NCI-H146 treated with DMSO at 0.1 percent for 48 hours (cell line): Measurements from ENCODE around the gene KCNMA1.

Source experiments
- DNase-seq: peaks from one replicate; lab custom pipeline; 2025; ENCODE audit not compliant: unreplicated experiment; lab: John Stamatoyannopoulos, UW

Gene KCNMA1

DNA sequence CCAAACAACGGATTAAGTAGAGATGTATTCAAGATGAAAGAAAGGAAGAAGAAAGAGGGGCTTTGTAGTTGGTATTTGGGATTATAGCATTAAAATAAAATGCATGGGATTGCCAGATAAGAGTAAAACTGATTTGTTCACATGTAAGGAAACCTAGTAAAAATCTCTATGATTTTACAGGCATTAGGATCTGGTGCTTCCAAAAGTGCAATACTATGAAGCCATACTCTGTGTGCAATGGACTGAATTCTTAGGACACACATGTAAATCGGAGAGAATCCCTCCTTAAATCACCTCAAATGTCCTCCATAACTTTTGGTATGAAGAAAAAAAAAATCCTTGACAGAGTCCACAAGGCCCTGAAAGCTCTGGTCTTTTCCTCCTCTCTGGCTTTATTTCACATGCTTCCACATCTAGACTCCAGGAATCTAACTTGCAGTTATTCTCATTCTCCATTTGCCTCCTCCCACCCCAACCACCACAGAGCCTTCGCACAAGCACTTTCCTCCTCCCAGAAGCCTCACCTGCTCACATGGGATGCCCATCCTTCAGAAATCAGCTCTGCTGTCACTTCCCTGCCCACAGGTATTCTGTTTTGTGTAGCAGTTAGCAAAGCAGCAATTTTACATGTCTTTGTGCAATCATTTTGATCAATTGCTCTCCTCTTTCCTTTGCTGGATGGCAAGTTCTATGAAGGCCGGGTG is 378.3 kb downstream of the KCNMA1 start:
- no peak for DNase-seq

DNA sequence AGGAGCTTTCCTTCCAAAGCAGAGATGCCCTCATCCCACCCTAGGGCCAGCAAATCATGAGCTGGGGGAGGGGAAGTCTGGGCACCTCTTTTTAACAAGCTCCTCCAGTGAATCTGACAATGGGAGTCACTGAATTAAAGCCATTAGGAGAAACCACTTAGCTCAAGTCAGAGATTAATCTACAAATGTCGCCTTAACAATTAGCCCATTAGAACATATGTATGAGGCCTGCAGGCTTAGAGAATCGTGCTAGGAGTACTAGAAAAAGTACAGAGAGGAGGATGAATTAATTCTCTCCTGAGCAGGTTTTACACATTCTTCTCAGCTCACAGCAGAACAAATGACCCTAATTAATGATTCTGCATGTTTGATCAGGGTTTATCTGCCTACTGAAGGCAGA is 381.3 kb downstream of the KCNMA1 start:
- DNase-seq, result no peak

DNA sequence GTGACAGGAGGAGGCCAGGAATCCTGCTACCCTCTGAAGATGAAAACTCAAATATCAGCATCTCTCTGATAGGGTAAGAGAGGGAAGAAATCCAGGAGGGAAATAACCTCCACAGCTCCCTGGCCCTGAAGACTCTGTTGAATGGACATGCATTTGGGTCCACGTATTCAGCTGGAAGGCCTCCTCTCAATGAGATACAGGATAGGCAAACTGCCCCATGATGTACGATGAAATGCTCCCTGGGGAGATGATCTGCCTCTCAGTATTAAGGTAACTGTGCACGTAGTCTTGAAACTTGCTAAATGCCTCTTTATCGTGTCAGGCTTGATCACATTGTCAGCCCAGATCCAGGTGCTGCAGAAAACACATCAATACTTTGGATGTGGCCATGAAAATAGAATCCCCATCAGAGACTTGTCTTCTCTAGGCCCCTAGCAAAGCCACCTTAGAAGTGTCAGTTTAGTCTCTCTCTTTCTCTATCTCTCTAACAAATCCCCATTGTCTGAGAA is 384.0 kb downstream of the KCNMA1 start:
- DNase-seq, result no peak

DNA sequence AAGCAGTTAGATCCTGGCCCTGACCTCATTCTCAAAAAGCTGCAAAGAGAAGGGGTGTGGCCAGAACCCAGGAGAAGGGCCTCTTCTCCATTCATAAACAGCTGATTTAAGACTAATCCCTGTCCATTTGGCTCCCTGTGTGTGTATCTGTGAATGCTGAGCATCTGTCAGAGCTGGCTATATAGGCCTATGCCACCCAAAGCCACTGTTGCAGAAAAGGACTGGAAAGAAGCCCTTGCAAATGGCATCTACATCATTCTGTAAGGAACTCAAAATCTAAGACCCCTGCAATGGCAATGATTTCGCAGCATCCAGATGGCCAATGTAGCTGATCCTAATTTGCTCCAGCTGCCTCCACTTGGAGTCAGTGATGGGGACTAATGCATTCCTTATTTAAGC is 384.5 kb downstream of the KCNMA1 start:
- DNase-seq, result no peak

DNA sequence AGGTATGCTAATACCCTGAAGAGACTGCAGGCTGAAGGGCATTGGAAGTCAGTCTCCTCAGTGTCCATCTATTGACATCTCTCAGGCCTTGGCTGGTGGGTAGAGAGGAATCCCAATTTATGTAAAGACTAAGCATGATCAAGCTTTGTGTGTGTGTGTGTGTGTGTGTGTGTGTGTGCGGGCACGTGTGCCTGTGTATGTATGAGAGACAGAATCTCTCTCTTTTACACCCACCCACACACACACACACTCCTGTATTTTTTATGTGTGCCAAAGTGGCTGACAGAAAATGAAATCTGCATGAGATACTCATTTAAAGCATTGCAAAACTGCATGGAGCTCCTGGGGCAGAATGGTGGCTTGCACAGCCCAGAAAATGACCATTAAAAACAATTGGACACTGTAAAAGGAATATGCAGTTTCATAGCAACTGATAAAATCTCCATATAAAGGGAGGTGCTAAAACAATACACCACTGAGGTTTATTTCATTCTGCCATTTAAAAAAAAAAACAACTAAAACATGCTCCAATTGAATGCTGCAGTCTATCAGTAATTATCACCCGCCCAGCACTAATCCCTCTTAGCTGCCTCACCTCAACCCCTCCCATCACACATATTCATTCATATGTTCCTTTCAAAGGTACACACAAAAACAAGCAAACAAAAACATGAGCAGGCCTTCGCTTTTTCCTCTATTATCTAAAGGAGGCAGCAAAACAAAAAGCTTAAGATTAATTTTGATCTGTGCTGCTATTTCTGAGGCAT is 385.0 kb downstream of the KCNMA1 start:
- DNase-seq, result no peak

DNA sequence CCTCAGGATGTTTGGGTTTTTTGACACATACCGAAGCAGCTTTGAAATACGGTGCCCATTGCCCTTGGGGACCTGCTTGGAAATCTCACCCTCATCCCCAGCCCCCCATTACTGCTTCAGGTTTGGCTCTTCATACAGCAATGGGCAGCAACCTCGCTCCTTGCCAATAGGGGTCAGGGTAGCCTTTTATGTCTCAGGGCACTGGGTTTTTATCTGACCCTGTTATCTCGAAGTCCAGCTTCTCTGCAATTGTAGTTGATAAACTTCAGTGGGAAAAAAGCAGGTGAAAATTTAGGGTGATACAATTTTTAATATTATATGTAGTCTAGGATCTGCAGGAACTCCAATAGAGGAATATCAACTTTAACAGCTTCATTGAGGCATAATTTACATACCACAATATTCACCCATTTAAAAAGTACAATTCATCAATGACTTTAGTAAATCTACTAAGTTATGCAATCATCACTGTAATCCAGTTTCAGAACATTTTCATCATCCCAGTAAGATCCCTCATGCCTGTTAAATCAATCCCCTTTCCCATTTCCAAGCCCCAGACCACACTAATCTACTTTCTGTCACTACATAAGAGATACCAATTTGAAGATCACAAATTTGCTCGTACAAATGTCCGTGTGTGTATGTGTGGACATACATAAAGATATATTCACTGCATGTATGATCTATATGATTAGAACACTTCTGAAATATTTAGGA is 386.2 kb downstream of the KCNMA1 start:
- DNase-seq, result peak; percentile 22

DNA sequence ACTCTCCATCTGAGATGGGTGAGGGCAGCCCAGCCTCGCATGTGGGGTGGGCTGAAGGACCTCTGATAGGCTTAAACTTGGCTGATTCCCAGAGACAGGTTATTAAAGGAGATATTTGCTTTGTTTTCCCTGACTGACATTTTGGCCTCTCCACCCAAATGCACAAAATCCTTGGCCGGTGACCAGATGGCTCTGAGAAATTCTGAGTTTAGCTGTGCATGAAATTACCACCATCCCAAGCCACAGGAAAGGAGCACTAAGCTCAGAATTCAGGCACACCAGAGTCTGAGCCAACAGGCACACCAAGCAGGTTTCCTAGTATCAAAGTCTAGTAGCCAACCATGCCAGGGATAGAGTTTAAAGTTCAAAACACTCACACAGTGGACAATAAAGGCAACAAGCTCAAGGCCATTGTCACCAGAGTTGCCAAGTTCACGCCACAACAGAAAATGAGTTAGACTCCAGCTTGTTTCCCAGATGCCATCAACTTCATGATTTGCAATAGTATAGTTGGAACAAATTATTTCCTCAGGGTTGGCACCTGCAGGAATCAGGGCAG is 387.6 kb downstream of the KCNMA1 start:
- no peak for DNase-seq

DNA sequence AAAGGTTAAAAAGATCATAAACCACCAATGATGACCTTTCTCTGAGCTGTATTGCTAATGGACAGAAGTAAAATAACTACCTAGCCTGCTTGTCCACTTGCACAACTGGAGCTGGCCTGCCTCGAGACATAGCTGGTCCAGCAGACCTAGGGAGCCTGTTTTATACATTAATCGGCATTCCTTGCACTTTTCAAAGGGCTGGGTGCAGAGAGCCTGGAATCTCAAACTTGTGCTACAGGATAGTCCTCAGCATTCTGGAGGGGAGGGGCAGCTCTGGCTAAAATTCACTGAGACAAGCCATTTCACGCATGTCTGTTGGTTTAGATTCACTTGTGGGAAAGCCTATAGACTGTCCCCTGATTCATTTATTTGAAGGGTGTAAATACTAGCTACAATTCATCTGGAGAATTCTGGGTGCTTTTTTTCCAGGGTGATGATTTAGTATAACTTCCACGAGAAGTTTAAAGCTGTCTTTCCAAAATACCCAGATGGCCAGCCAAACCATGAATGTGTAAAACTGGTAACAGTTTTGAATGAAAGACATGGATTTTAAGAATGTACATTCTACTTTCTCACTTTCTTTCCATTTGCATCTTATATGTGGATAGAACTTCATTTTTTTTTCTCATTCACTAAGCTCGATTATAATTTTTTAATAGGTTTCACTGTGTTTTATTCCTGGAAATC is 389.4 kb downstream of the KCNMA1 start:
- DNase-seq, result no peak

DNA sequence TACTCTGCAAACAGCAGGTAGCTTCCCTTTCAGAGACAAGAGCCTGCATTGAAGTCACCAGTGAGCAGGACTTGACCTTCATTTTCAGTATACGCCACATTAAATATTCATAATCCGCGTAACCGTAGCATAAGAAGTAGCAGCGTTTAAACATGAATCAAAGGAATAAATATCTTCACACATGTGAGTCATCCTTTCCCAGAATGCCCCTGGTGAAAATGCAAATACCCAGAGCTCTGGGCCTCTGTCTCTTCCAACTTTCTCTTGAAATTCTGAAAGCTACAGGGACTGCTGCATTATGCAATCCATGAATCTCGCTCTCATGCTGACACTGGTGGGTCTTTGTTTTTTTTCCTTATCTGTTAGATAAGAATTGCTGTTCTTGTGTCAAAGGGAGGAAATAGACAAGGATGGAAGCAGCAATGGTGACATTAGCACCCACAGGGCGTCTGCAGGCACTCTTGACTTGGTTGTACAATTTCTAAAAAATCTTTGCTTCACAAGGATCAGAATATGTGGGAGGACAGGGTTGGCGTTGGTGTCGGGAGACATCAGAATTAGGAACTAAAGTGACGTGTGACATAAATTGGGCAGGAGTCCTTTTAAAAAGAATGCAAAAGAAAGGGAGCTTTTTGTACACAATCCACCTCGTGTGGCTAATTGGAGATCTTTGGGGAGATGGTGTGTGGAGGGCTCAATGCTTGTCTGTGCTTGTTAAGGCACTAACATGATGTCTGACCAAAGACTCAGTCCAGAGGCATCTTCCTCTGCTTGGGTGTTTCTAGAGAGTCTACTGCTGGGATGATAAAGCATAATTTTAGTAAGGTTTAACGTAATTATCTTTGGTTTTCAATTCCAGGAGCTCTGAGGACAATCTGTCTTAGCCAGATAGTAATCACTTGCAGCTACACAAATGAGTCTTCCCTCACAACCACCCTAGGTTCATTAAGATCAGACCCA is 390.3 kb downstream of the KCNMA1 start:
- peak; percentile 15 for DNase-seq

DNA sequence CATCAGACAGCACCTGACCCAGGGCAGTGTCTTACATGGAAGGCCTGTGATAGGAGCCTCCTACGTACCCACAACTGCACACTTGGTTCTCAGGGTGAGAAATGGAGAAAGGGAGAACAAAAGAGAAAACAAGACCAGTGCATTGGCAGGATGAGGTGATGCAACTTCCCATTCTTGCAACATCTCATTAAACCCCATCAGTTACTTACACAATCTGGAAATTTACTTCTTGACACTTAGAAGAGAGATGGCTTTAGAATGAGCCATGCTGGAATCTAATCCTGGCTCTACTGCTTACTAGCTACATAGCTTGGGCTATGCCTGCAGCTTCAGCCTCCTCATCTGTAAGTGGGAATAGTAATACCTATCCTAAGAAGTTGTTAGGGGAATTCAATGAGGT is 391.7 kb downstream of the KCNMA1 start:
- DNase-seq, result no peak

DNA sequence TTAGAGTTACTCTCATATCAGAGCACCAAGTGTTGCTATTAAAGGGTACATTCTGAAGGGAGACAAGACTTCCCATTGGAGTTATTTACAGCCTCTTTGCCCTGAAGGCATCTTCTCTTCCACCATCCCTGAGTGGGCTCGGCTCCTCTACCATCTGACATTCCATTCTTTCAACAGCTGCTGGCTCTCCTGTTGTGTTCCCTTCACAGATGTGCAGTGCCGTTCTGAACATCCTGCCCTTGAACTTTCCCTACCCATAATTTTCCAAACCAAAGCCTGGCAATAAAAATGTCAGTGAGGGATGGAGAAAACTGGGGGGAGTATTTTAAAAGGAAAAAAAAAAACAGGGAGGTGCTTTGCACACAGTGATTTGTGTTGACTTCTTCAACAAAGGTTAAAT is 392.9 kb downstream of the KCNMA1 start:
- no peak for DNase-seq

DNA sequence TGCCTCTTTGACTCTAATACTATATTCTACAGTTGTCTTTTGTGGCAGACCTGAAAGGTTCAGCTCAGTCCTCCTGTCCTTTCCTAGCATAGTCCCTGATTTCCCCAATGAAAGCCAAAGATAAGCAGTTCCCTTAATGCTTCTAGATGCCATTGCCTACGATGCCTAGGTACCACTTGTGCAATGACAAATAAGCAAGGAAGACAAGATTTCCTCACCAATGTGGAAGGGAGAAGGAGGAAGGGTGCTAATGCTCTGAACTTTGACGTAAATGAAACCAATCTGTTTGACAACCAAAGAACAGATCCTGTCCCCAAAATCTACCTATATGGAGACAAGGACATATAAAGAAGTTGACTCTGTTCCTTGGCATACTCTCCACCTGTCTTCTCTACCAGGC is 393.3 kb downstream of the KCNMA1 start:
- no peak for DNase-seq

DNA sequence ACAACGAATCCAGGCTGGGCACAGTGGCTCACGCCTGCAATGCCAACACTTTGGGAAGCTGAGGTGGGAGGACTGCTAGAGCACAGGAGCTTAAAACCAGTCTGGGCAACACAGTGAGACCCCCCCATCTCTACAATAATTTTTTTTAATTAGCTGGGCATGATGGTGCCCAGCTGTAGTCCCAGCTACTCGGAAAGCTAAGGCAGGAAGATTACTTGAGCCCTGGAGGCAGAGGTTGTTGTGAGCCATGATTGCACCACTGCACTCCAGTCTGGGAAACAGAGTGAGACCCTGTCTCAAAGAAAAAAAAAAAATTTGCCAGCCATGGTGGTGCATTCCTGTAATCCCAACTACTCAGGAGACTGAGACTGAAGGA is 396.3 kb downstream of the KCNMA1 start:
- no peak for DNase-seq

DNA sequence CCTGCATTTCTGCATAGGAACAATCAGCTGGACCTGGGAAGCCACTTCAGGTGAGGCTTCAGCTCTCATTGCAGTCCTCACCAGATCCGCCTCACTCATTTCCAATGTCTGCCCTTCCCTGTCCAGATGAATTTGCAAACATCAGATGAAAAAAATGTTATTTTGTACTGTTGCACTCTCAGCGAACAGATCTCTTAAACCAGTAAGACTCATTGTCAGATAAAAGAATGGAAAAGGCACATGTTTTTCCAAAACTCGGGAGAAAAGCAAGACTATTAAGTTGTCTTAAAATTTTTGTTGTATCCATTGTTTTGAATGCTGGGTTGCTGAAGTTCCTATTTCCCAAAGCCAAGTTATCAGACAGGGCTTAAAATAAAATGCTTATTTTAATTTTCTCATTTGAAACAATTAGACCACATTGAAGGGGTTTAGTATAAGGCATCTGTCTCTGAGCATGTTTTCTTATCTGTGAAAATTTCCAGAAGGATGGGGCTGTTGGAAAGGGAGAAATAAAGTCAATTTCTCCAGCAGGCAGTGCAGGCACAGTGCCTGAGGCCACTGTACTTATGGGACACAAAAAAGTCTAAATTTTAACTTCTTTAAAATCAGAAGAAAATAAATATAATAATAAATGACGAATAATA is 396.8 kb downstream of the KCNMA1 start:
- no peak for DNase-seq

DNA sequence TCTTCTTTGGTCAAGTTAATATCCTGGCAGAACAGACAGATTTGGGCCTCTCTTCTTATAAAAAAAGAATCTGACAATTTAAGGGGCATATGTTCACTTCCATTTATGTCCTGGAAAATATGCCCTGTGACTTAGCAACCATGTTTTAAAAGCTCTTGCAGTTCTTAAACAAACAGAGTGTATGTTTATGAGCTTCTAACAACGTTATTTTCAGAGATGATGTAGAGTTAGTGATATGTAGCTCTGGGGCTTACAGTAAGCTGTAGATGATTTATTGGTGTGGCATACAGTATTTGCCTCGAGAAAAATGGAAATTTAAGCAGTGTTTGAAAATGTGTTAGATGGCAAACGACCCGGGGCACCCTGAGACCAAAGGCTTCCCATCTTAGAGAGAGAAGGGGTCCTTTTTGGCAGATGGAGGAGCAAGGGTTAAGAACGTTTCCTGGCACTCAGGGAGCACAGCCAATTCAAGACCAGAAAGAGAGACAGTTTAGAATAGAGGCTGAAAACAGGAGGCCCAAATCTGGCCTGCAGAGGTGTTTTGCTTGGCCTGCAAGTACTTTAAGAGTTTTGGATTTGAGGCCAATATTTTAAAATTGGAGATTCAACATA is 397.5 kb downstream of the KCNMA1 start:
- DNase-seq, result no peak

DNA sequence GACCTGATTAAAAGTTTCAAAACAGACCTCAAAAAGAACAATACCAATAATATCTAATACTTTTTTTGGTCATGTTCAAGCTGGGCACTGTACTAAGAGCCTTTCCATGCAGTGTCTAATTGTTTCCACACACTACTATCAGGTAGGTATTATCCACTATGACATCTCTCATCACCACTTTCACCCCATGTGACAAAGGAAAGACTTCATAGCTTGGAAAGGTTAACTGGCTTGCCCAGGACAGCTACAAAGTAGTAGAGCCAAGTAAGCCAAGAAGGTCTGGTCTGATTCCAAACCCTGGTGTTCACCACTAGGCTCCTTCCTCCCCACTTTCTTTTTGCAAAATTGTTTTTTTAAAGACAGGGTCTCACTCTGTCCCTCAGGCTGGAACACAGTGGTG is 400.5 kb downstream of the KCNMA1 start:
- no peak for DNase-seq

DNA sequence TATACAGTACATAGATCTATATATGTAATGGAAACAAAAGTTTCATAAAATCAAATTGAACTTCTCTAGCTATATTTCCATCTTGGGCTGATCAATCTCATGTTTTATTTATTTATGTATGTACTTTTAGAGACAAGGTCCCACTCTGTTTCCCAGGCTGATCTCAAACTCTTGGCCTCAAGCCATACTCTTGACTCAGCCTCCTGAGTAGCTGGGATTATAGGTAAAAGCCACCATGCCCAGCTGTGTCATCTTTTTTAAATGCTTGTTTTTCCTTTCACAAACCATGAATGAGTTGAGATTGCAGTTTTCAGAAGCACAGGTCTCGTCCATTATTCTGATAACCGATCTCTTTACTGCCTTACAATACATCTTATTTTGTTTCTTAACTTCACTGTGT is 400.9 kb downstream of the KCNMA1 start:
- DNase-seq, result no peak

DNA sequence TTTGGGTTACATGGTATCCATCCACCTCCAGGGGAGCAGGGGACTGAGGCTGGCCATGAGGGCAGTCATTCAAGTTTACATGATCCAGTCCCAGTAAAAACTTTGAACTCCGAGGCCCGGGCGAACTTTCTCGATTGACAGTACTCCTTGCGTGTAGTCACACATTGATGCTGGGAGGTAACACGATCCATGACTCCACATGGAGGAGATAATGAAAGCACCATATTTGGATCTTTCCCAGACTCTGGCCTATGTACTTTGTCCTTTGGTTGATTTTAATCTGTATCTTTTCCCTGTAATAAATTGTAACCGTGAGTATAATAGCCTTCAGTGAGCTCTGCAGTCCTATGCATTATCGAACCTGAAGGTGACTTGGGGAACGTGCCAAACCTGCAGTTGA is 401.6 kb downstream of the KCNMA1 start:
- DNase-seq, result no peak

DNA sequence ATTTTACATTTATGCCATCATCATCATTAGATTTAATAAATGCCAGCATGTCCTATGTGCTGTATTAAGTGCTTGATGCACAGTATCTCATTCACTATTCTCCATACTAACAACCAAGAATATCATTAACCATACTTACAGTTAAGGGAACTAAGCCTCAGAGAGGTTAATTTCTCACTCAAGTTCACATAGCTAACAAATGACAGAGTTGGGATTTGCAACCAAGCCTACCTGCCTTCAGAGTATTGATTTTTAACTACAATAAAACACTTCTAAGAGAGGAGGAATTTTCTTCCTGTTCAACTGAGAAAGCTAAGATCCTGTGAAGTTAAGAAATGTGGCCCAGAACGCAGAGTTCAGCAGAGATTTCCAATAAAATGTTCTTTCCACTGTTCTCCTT is 403.0 kb downstream of the KCNMA1 start:
- no peak for DNase-seq
